Measurements from ENCODE around the gene TNFRSF11A. TPM values are rescaled to one million over a fixed set of nuclear protein-coding genes. Genes with fewer than 3 reads are reported as not detected.

Gene TNFRSF11A
- total RNA-seq, 2 donors from 2014 or later, result 56.2 to 83.3 TPM

GRCh38 chr18:62399781-62400308 lies 74.7 kb downstream of the TNFRSF11A start:
- DNase-seq (peak; percentile 33 to 42), ATAC-seq (peak; percentile 79)
- intact Hi-C loops (cut with DNase I, micrococcal nuclease), result no loop called here

- ATAC-seq (no peak), DNase-seq (no peak)
- intact Hi-C loops (cut with DNase I, micrococcal nuclease), result no loop called here
Measured at GRCh38 chr18:62400916-62401315, 75.8 kb downstream of the TNFRSF11A start.

DNA sequence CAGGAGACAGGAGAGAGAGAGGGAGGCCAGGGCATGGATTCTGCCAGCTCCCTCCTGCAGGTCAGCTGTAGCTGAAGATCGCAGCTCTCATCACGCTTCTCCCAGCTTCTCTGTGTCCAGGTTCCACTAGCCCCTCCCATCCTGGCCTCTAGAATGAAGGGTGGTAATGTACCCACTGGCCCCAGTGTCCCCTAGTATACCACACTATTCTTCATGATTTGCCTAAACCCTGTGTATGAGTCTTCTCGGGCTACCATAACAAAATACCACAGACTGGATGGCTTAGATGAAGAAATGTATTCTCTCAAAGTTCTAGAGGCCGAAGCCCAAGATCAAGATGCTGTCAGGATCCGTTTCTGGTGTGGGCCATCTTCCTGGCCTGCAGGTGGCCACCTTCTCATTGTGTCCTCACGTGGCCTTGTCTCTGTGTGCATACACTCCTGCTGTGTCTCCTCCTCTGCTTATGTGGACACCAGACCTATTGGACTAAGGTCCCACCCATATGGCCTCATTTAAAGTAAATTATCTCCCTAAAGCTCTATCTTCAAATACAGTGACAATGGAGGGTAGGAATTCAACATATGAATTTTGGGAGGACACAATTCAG lies 77.3 kb downstream of the TNFRSF11A start:
- DNase-seq, result no peak
- no peak for ATAC-seq
- intact Hi-C loops (cut with DNase I, micrococcal nuclease), result no loop called here

- DNase-seq, result no peak
- intact Hi-C loops (cut with DNase I, micrococcal nuclease), result no loop called here
Measured at GRCh38 chr18:62403120-62403519, 78.0 kb downstream of the TNFRSF11A start.

DNA sequence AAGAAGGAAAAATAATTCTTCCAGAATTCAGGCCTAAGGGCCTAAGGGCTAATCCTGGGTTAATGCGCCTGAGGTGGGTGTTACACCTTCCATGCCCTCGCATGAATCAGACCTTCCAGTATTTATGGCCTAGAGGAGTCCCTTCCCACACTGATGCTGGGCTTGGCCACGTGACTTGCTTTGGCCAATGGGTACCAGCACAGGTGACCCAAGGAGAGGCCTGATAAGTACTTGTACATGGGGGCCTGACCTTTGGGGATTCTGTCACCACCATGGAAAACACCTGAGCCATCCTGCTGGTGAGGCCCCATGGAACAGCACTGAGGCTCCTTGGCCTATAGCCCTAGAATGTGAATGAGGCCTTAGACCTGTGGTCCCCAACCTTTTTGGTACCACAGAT lies 79.8 kb downstream of the TNFRSF11A start:
- intact Hi-C loops (cut with DNase I, micrococcal nuclease), result no loop called here
- no peak for DNase-seq
- no peak for ATAC-seq

More at GRCh38 chr18:62403120-62403519, 78.0 kb downstream of the TNFRSF11A start:
- peak; percentile 70 for ATAC-seq

GRCh38 chr18:62407660-62408059 lies 82.5 kb downstream of the TNFRSF11A start:
- intact Hi-C loops (cut with DNase I, micrococcal nuclease), result no loop called here
- no peak for ATAC-seq
- no peak for DNase-seq

DNA sequence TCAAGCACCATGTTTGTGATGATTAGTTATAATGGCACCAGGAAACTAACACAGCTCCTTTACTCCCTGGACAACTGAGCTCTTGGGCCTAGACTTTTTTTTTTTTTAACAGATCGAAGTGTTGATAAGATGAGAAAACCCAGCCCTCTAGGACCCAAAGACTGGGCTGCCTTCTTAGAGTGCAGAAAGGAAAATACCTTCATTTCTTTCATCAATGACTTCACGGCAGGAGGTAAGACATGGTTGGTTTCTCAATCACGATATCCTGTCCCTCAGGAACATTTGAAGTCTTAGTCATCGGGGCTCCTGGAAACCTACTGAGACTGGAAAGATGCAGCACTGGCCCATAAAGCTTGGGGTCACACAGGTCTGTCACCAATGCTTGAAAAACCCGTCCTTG lies 84.7 kb downstream of the TNFRSF11A start:
- no peak for DNase-seq
- intact Hi-C loops (cut with DNase I, micrococcal nuclease), result no loop called here
- ATAC-seq, result no peak

- ATAC-seq (no peak), DNase-seq (no peak)
- intact Hi-C loops (cut with DNase I, micrococcal nuclease), result no loop called here
Measured at GRCh38 chr18:62412231-62412979, 87.3 kb downstream of the TNFRSF11A start.

GRCh38 chr18:62413206-62413605 lies 88.1 kb downstream of the TNFRSF11A start:
- intact Hi-C loops (cut with DNase I, micrococcal nuclease), result no loop called here
- no peak for ATAC-seq
- no peak for DNase-seq

- intact Hi-C loops (cut with DNase I, micrococcal nuclease), result no loop called here
- ATAC-seq (no peak), DNase-seq (no peak)
Measured at GRCh38 chr18:62418258-62418657, 93.1 kb downstream of the TNFRSF11A start.

DNA sequence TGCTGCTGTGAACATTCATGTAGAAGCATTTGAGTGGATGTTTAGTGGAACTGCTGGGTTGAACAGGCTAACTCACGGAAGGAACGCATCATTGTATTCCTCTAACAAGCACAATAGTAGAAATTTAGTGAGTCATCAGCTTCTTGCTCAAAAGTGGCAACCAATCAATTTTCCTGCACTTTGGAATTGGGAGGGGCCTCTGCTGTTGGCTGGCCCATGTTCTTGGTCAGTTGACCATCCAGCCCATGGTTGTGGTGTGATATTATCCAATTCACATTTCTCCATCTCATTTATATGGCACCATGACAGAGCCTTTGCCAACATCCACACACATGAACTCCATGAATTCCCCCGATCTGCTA lies 95.0 kb downstream of the TNFRSF11A start:
- ATAC-seq, result peak; percentile 72
- DNase-seq, result peak in 1 of 2 donors; percentile 62
- intact Hi-C loops (cut with DNase I, micrococcal nuclease), result no loop called here

GRCh38 chr18:62420513-62421209 lies 95.6 kb downstream of the TNFRSF11A start:
- intact Hi-C loops (cut with DNase I, micrococcal nuclease), result no loop called here
- ATAC-seq (peak; percentile 89), DNase-seq (peak; percentile 51 to 79)

GRCh38 chr18:62425465-62426190 lies 100.5 kb downstream of the TNFRSF11A start:
- ATAC-seq, result peak; percentile 69
- intact Hi-C loops (cut with DNase I, micrococcal nuclease), result loop anchor here in 1 of 2 donors (5.0 kb wide), 1 partner anchor 157 kb away; no protein-coding TSS in a partner anchor

GRCh38 chr18:62426191-62426488 lies 101.0 kb downstream of the TNFRSF11A start:
- DNase-seq (no peak), ATAC-seq (no peak)
- intact Hi-C loops (cut with DNase I, micrococcal nuclease), result loop anchor here in 1 of 2 donors (5.0 kb wide), 1 partner anchor 156 kb away; no protein-coding TSS in a partner anchor

More at GRCh38 chr18:62425465-62426190, 100.5 kb downstream of the TNFRSF11A start:
- DNase-seq, result peak; percentile 52 to 73

DNA sequence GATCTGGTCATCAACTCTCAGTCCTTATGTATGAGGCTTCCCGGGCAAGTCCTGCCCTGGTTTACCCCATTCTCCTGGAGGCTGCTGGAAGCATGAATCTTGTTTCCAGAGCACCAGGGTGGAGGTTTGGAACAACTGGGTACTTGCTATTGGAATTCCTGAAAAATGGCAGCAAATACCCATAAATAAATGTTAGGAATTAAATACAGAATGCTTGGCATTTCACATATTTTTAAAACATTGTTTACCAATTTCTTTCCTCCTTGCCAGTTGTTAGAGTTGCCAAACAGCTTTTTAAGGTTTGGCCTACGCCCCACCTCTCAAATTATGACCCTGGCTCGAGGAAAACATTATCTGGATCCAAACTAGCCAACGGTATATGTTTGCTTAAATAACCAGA lies 107.1 kb downstream of the TNFRSF11A start:
- no peak for ATAC-seq
- no peak for DNase-seq
- intact Hi-C loops (cut with DNase I, micrococcal nuclease), result loop anchor here (10.0 kb wide), 2 partner anchors 63 to 153 kb away; no protein-coding TSS in a partner anchor

DNA sequence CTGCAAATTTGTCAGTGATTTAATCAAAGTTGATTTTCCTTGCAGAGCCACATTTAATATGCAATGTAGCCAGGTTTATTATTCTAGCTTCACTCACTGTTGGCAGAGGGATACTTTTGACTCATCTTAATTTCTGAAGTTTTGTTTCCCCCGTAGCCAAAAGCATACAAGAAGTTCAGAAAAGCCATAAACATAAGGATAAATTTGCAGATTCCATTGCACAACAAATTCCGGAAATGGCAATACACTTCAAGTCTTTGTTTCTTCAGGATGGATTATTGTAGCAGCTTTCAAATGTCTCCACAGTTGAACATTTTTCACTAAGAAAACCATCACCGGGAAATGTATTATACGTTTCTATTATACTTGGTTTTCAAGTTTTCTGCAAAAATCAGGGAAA lies 109.7 kb downstream of the TNFRSF11A start:
- ATAC-seq (no peak), DNase-seq (no peak)
- intact Hi-C loops (cut with DNase I, micrococcal nuclease), result loop anchor here (10.0 kb wide), 2 partner anchors 60 to 150 kb away; no protein-coding TSS in a partner anchor

DNA sequence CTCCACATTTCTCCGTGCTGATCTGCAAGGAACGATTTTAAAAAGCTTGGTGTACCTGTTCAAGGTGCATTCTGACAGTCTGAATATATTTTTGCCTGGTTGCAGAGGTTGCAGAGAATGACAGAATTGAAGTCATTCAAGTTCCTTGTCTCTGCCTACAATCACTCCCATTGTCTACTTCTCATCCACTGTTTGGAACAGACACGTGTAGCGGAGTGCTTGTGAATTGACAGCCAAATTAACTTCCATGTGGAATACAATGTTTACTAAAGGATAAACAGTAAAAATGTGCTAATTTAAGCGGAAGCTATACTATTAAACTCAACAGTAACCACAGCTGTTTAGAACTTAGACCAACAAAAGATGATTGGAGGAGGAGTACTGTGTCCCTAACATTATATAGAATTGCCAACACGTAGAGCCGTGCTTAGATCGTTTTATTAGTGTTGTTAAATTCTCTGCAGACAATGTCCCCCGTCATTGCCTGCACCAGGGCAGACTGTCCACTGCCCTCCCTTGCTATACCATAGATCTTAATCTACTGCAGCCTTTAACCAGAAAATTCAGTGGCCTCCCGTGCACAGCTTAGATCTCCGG lies 110.4 kb downstream of the TNFRSF11A start:
- DNase-seq (peak; percentile 35 to 45), ATAC-seq (peak; percentile 82)
- intact Hi-C loops (cut with DNase I, micrococcal nuclease), result loop anchor here (10.0 kb wide), 2 partner anchors 59 to 149 kb away; no protein-coding TSS in a partner anchor

GRCh38 chr18:62436636-62437234 lies 111.6 kb downstream of the TNFRSF11A start:
- DNase-seq, result peak; percentile 68 to 86
- intact Hi-C loops (cut with DNase I, micrococcal nuclease), result loop anchor here (10.0 kb wide), 2 partner anchors 58 to 148 kb away; no protein-coding TSS in a partner anchor

More at GRCh38 chr18:62436636-62437234, 111.6 kb downstream of the TNFRSF11A start:
- ATAC-seq, result peak; percentile 70
